Endothelial cell of hepatic sinusoid (primary cell): Measurements from ENCODE around the gene ARHGAP18.

Experiments
- in situ Hi-C: cut with HindIII; loops from 2 replicates; pipeline ENCODE4 v1.10.0; 2017; ENCODE audit warnings: low sequenced_read_pairs

ARHGAP18 gene

DNA sequence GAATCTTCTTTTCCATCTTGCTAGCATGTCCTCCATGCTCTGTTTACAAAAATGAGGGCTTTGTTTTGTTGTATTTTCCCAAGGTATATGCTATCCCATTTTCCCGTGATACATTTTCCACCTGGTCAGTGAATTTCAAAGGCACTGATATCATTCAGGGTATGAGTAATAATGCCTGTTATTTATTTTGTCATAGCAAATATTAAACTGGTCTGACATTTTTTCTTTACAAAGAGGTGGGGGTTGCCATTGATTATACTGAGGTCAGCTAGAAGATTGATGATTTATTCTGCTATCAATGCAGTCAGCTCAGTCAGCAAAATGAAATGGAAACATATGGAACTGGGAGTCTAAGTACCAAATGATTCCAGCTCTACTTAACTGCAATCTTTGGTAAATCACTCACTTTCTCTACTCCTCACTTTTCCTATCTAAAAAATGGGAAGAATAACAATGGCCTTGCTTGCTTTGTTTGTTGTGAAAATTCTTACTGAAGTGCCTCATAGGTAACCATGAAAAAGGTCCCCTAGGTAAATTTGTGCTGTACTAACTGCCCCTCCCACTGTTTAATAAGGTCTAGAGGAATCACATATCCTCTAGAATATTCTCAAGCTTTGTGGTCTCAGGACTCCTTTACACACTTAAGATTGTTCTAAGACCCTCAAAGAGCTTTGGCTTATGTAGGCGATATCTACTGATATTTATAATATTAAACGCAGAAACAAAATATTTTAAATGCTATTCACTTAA lies 64.0 kb downstream of the ARHGAP18 start:
- in situ Hi-C loops = no loop called here

DNA sequence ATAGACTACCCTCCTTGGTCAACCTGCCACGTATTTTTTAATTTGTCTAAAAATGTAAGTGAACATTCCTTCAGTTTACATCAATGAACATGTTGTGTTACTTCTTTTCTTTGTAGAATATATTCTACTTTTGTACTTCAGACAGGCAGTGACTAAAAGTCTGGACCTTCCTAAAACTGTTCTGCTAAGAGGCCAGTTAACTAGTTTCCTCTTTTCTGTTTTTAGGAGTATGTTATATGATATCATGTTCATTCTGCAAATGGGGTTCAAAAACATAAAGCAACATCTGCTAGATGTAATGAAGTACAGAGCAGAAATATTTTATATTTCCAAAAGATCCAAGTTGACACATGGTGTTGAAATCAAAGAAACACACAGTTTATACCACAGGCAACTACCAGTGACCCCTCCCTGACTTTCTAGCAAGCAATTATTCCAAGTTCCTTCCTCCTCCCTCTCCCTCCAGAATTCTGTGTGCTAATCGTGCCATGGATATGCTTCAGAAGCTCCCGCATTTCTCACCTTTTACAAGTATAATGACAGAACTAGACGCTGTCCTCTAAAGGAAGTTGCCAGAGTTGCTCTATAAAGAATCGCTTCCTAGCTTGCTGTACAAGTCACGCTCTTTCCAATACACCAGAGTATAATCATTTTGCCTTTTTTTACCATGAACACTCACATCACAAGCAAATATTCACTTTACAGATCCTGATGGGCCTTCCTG lies 64.7 kb downstream of the ARHGAP18 start:
- in situ Hi-C loops = no loop called here

DNA sequence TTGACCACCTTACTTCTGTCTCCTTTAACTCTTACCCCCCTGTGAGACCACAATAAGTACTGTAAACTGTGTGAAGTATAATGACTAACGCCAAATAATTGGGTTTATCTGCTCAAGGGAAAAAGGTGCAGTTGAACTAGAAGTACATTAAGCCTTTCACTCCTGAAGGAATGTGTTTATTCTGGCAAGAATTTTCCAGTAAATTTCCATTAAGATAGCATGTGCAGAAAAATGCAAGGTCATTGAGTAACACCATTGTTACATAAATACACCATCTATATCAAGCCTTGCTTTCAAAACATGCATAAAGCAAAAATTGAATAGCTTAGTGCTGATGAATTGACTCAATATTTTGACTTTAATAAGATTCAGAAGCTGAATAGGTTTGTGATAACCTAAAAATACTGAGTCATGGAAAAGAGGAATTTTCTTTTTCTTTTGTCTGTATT lies 65.4 kb downstream of the ARHGAP18 start:
- in situ Hi-C loops = no loop called here

DNA sequence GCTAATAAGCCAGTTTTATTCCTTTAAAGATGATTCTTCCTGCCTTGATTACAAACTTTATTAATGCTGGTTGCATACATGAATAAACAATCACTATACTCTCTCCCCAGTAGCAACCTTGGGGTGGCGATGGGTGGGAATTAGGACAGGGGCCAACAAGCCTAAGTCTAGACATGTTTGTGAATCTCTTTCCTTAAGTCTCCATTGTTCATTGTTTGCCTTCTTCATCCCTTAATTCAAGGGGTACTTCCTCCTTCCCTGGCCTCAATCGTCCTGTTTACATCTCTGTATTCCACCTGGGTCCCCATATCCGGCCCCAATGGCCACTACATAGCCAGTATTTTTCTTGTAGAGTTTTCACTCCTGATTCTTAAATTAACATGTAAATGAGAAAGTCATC lies 66.0 kb downstream of the ARHGAP18 start:
- in situ Hi-C loops = no loop called here

DNA sequence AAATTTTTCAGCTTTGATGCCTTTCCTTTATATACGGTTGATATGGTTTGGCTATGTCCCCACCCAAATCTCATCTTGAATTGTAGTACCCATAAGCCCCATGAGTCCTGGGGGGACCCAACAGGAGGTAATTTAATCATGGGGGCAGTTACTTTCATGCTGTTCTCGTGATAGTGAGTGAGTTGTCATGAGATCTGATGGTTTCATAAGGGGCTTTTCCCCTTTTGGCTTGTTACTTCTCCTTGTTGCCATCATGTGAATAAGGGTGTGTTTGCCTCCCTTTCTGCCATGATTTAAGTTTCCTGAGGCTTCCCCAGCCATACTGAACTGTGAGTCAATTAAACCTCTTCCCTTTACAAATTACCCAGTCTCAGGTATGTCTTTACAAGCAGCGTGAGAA lies 66.8 kb downstream of the ARHGAP18 start:
- in situ Hi-C loops = no loop called here

DNA sequence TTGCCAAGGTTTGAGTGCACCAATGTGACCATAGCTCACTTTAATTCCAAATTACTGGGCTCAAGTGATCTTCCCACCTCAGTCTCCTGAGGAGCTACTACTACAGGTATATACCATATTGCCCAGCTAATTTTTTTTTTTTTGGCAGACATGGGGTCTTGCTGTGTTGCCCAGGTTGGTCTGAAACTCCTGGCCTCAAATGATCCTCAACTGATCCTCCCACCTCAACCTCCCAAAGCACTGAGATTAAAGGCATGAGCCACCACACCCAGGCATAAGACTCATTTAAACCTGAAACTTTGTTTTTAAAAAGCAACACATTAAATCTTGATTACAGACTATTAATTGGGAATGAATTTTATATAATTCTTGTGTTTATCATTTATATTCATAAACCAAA lies 67.7 kb downstream of the ARHGAP18 start:
- in situ Hi-C loops = no loop called here

DNA sequence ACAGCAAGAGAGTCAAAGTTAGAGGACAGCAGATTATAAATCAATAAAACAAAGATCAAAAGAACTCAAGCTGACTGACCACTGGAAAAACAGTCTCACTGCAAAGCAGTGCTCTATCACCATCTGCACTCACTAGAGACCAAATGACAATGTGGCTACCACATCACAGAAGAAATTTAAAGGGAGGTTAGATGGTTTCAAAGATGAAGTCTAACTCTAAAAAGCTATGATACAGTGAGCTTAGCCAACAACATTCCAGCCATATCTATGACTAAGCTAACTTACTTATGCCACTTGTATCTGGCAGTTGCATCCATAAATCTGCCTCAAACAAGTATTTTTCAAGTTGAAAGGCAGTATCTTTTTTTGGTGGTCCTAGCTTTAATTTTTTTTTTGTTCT lies 68.6 kb downstream of the ARHGAP18 start:
- in situ Hi-C loops = no loop called here

DNA sequence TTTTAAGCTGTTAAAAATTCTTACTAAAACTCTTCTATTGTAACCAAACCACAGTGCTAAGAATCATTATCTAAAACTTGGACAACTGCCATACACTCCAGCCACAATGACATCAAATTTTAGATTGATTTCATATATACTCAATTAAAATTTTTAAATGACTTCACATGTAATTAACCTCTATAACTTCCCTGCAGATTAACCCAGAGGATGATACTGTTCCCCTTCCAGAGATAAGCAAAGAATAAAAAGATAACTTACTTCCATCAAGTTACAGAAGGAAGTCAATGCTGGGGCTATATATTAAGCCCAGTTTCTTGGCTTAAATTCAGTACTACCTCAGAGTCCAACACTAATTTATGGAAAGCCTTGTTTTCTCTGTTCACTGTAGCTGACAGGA lies 71.3 kb downstream of the ARHGAP18 start:
- in situ Hi-C loops = no loop called here

DNA sequence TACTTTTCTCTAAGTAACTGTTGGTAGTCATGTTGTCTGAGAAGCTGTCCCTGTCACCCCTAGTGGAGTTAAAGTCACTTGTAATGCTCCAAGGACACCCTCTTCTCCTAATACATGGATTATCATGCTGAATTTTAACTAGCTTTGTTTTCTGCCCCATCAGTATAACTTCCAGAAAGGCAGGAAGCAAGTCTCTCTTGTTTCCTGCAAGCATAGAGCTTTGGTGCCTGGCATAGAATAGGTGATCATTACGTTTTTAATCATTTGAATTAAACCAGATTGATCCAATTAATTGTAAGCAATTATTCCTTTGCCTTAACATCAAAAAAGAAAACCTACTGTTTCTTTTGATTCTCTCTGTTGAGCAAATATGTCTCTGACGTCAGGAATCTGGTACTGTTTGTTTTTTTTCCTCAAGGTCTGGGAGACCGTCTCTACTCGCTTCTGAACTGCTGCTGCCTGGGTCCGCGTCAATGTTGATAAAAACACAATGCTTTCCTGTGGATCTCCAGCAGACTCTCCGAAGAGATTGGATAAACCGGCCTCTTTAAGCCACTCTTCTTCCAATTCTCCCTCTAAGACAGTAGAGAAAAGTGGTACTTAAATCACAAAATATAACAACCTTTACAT lies 71.8 kb downstream of the ARHGAP18 start:
- in situ Hi-C loops = no loop called here

DNA sequence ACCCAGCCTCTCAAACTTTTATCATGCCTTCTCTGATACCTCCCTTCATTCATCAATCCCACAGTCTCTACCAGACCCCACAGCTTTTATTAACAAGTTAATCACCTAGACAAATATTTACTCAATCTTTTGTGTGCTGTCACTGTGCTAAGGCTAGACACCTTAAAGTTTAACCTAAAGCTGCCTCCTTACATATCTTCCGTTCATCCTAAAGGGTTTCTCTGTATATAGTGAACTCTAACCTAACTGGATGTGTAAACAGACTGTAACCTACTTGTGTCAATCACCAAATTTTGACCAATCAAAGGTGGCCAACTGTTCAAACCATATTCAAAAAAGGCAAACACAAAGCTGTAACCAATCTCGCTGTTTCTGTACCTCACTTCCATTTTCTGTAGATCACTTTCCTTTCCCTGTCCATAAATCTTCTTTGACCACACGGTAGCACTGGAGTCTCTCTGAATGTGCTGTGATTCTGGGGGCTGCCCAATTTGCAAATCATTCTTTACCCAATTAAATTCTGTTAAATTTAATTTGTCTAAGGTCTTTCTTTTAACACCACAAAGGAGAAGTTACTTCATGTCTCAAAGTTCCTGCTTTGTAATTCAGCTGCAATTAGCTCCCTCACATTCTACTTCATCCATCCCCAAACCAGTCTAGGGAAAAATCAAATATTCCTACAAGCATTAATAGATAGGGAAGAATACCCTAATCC lies 72.5 kb downstream of the ARHGAP18 start:
- in situ Hi-C loops = no loop called here

DNA sequence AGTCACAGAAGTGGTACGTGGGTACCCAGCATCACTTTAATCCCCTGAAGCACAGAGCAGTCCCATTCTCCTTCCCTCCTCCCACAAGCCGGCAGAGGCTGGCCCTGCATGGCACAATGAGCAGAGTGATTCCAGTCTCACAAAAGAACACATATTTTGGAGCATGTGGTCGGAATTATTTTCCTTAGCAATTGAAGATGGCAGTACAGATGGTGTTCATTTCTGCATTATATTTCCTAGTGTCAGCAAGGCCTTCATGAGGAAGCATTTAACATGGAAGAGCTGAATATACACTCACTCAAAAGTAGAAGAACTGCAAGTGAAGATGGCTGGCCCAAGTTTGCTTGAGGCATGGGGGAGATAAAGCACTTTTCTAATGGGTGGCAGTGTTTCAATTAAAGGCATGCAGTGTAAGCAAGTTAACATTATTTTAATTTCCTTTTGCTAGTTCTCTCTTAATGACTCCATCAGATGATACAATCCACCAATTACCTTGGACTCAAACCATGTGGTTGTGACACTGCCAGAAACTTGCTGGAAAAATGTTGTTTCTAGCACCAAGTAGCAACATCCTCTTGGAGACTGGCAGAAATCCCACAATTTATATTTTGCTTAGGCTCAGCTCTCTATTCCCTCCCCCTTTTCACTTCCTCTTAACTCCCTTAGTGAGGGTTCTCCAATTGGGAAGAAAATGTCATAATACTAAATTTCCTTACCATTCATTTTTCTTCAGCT lies 74.4 kb downstream of the ARHGAP18 start:
- in situ Hi-C loops = no loop called here

DNA sequence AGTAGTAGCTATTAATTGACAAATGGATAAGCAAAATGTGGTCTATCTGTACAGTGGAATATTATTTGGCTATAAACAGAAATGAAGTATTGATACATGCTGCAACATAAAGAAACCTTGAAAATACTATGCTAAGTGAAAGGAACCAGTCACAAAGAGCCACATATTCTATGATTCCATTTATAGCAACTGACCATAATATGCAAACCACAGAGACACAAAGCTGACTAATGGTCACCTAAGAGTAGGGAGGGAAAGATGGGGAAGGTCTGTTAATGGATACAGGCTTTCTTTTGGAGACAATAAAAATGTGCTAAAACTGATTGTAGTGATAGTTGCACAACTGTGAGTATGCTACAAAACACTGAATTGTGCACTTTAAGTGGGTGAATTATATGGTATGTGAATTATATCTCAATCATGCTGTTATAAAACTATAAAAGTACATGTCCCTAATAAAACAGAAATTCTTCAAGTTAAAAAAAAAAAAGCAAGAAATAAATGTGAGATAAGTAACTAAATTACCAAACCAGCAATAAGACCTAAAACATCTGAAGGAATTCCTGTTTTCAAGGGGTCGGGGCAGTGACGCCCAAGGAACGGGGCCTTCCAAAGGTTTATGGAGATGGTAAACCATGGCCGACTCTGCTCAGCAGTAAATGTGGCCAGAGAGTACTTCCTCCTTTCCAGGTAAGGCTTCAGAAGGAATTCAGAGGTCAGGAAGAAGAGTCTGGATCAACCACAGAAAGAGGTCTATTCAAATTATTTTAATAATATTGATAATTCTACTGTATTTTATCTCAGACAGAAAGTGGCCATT lies 75.4 kb downstream of the ARHGAP18 start:
- in situ Hi-C loops = no loop called here

DNA sequence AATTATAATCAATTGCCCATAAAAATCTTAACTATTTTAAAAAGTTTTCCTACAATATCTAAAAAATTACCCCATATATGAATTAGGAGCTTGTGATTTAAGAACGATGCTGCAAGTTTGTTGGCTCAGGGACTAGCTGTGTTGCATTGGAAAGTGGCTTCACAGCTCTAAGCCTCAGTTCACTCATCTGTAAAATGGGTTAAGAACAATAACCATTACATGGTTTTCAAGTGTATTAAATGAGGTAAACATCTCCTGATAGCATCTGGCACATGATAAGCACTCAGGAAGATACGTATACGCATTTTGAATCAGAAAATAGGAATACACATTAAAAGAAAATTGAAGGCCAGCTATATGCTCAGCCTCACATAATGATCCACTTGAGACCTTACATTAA lies 76.4 kb downstream of the ARHGAP18 start:
- in situ Hi-C loops = no loop called here

DNA sequence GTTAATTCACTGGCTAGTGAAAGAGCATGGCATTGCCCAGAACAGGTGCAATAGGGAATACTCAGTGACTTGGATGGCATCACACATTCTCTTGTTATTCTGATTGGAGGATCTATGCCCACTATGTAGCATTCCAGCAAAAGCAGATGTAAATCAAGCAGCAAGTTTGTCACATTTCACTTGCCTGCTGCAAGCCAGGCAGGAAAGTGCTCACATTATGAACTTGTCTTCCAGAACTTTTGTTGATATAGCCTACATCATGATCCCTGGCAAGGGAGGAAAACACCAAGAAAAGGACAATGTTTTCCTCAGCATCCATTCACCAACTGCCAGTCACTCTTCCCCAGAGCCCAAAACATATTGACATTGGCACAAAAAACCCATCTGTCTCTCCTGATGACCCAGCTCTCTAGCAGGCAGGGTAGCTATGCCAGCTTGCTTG lies 77.8 kb downstream of the ARHGAP18 start:
- in situ Hi-C loops = no loop called here

DNA sequence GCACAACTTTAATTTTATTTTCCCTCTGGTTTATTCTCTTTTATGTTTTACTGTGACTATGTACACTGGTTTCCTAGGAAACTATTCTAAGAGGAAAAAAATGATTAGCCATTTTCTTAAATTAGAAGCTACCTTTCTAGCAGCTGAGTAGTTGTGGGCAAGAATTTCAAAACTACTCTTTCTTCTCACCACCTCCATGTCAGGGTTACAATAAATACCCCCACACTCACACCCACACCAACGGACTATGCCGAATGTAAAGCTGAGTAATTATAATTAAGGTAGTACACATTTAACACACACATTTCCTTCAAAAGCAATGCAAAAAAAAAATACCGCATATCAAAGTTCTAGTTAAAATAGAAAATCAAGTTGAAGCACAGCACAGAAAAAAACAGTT lies 78.9 kb downstream of the ARHGAP18 start:
- in situ Hi-C loops = no loop called here

DNA sequence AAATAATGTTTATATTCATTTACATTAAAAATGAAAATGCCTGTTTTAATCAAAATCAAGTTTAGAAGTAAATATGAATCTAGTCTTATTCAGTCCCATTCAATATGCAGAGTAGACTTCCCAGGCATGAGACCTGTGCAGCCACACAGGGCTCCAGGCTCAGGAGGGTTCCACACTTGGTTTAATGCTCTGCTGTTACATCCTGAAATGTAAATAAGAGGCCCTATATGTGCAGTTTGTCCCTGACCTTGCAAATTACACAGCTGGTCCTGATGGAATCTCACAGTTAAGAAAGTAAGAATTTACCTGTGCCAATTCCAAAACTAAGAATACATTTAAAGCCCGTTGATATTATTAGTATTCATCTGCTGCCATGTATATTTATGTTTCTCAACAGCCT lies 79.4 kb downstream of the ARHGAP18 start:
- in situ Hi-C loops = no loop called here

DNA sequence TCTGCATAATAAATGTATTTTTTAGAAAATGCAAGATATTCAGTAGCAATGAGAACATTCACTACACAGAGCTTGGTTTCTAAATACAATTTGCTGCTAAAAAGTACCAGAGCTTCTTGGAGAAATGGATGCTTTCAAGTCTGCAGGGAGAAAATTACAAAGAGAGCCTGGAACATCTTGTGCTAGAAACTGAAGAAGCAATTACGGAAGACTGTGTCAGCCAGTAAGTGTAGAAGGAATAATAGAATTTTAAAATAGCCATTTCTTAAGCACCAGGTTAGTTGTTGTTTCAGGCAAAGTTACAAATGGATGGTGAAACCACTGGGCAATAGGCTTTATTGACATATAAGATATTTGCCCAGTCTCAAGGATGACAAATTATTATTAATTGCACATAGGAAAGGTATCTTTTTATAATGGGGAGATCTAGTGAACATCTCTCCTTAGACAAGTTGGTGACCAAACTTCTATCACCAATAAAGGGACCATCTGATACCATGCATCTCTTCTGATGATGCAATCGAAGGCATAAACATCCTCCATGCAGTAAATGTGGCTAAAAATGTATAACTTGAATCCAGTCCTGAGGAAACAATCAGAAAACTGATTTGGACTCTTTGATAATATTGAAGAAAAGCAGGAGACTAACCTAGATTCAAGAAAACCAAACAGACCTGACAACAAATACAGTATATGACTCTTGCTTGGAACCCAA lies 81.7 kb downstream of the ARHGAP18 start:
- in situ Hi-C loops = no loop called here

DNA sequence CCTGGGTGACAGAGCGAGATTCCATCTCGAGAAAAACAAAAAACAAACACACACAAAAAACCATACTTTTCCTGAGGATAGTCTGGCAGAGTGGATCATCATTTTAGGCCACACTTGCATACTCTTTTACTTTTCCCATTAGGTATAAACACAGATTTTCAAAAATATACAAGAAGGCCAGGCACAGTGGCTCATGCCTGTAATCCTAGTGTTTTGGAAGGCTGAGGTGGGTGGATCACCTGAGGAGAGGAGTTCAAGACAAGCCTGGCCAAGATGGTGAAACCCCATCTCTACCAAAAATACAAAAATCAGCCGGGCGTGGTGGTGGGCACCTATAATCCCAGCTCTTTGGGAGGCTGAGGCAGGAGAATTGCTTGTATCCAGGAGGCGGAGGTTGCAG lies 85.5 kb downstream of the ARHGAP18 start:
- in situ Hi-C loops = no loop called here
